ENCODE data around the gene DLGAP4.
A peak's percentile ranks its signal among the peaks of the same experiment; 100 is the strongest.

Gene DLGAP4

DNA sequence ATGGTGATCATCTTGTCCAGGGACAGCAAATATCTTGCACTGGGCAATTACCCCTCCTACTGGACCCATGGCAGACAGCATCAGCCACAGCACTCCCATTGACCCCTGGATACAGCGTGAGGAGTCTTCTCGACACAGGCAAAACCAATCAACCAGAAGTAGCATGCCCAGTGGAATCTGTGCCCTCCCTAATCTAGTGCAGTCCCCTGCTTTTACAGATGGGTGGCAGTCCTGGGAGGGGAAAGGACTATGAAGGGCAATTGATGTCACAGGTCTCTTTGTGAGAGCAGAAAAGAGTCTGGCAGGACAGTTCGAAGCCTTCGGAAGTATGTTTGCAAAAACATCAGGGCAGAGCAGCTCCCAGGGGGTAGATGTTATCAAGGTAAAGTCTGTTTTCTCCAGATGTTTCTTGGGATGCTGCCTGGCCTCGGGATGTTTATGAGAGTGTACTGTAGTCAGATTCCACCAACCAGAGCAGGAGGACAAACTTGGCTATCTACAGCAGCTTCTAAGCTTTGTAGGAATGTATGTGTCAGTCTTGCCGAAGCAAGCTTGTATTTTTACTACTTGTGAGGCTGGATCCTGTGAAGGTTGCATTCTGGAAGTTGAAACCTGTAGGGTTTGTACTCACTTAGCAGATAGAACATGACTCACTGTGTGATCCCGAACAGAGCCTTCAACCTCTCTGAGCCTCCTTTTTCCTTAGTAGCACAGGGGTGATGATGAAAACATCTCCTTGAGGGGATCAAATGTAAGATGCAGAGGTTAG is 172.2 kb downstream of the DLGAP4 start:
- Histone ChIP-seq H4K20me1 (peaks cover 100% of the 10 kb centered on the region), H3K27me3 (no peaks in the 10 kb centered on the region), H3K4me3 (no peak overlapping the region), H3K4me1 (peaks cover 5% of the 10 kb centered on the region), H3K36me3 (peaks cover 71% of the 10 kb centered on the region), H3K9ac (no peak overlapping the region), H3K27ac (no peak overlapping the region), H3K4me2 (no peak overlapping the region), H3K9me3 (no peaks in the 10 kb centered on the region)
- no peak for TF ChIP-seq Cebpa-rat (IDR thresholded peaks at IDR 0.05)

GRCh38 chr20:36479938-36480337 is 173.8 kb downstream of the DLGAP4 start:
- Histone ChIP-seq H3K9ac (no peak overlapping the region), H4K20me1 (peaks cover 100% of the 10 kb centered on the region), H3K4me2 (no peak overlapping the region), H3K4me3 (no peak overlapping the region), H3K9me3 (no peaks in the 10 kb centered on the region), H3K27me3 (no peaks in the 10 kb centered on the region), H3K27ac (no peak overlapping the region), H3K4me1 (peaks cover 17% of the 10 kb centered on the region), H3K36me3 (peaks cover 67% of the 10 kb centered on the region)
- TF ChIP-seq Cebpa-rat (IDR thresholded peaks at IDR 0.05): no peak

DNA sequence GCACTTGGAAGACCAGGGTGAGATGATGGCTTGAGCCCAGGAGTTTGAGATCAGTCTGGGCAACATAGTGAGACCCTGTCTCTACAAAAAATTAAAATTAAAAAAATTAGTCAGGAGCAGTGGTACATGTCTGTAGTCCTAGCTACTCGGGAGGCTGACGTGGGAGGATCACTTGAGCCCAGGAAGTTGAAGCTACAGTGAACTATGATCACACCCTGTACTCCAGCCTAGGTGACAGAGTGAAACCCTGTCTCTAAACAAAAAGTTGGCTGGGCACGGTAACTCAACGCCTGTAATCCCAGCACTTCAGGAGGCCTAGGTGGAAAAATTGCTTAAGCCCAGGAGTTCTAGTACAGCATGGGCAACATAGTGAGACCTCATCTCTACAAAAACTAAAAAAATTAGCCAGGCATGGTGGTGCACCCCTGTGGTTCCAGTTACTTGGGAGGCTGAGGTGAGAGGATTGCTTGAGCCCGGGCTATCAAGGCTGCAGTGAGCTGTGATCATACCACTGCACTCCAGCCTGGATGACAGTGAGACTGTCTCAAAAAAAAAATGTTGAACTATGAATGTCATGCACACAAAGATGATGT is 174.4 kb downstream of the DLGAP4 start:
- Histone ChIP-seq H3K27me3 (no peaks in the 10 kb centered on the region), H3K36me3 (peaks cover 63% of the 10 kb centered on the region), H3K4me2 (no peak overlapping the region), H3K9ac (no peak overlapping the region), H4K20me1 (peaks cover 100% of the 10 kb centered on the region), H3K4me3 (no peak overlapping the region), H3K27ac (no peak overlapping the region), H3K9me3 (no peaks in the 10 kb centered on the region), H3K4me1 (peaks cover 17% of the 10 kb centered on the region)
- TF ChIP-seq Cebpa-rat (IDR thresholded peaks at IDR 0.05): no peak

DNA sequence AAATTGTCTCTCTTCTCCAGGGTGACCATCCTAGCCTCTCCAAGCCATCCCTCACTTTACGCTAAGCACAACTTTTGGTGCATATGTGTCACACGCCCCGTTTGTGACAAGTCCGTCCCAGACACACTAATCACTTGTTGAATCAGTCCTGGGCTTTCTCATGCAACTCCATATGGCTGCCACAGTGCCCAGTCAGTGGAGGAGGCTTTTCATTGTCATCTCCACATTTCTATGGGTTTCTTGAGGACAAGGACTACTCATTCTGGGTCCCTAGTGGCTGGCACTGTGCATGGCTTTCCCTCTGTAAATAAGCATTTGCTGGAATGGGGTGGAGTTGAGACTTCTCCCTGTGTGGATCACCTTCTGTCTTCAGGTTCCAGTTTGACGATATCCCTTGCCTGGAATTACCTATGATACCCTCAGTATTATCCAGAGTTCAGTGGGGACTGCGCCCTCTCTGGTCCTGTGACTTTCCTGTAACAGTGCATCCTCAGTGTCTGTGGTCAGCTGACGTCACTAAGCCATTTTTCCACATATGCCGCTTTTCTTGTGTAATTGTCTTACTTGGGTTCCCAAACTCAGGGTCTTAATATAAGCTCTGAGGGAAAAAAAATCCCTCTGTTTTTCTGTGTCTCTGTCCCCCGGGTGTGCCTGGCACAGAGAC is 175.4 kb downstream of the DLGAP4 start:
- Histone ChIP-seq H4K20me1 (peaks cover 100% of the 10 kb centered on the region), H3K9ac (no peak overlapping the region), H3K27ac (no peak overlapping the region), H3K9me3 (no peaks in the 10 kb centered on the region), H3K4me2 (no peak overlapping the region), H3K4me1 (peaks cover 17% of the 10 kb centered on the region), H3K27me3 (no peaks in the 10 kb centered on the region), H3K36me3 (peaks cover 63% of the 10 kb centered on the region), H3K4me3 (no peak overlapping the region)
- TF ChIP-seq Cebpa-rat (IDR thresholded peaks at IDR 0.05): no peak

DNA sequence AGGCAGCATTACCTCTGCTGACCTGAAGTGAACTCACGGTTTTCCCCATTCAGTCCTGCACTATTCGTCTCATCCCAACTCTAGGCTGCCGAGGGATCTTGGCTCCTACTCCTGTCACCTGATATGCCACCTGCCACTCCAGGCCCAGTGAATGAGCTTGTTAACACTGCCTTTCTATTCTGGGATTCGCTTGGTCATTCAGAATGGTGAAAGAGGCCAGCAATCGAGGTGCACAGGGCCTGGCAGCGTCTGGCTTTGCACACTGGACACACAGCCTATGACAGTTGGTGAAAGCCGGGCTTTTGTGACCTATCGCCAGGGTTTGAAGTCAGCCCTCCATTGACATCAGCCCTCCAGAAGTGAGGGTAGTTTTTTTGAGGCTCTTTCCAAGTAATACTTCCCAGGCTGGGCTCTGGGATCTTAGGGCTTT is 175.9 kb downstream of the DLGAP4 start:
- Histone ChIP-seq H3K9ac (no peak overlapping the region), H3K36me3 (peaks cover 64% of the 10 kb centered on the region), H4K20me1 (peaks cover 100% of the 10 kb centered on the region), H3K4me1 (peaks cover 17% of the 10 kb centered on the region), H3K27ac (no peak overlapping the region), H3K4me2 (no peak overlapping the region), H3K4me3 (no peak overlapping the region), H3K9me3 (no peaks in the 10 kb centered on the region), H3K27me3 (no peaks in the 10 kb centered on the region)
- no peak for TF ChIP-seq Cebpa-rat (IDR thresholded peaks at IDR 0.05)

DNA sequence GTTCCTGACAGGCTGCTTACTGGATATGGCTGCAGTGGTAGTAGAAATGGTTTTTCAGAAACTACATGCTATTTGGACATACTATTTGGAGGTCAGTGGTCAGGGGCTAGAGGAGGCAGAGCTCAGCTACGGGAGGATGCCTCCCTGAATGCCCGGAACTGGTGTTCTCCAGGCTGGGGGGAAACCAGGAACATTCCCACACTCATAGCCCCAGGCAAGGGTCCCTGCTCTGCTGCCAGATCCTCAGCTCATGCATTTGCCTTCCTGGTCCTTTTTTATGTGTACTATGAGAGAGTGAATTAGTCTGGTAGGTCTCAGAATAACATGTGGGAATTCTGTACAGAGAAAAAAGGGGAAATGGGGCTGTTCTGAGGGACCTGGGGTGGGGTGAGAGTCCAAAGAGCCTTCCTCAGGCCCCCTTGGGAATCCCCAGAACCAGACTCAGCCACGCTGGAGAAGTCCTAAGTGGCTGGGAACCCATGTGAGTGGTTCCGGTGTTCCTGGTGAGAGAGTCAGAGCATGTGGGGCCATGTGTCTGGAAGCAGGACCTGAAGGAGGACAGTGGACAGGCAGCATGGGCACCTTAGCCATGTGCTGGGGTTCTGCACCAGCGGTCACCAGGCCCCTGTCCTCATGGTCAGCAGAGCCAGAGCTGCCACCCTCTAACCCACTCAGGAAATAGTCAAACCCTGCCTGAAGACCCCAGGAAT is 177.2 kb downstream of the DLGAP4 start:
- Histone ChIP-seq H3K4me3 (no peak overlapping the region), H4K20me1 (peaks cover 100% of the 10 kb centered on the region), H3K36me3 (peaks cover 61% of the 10 kb centered on the region), H3K4me1 (peaks cover 17% of the 10 kb centered on the region), H3K9ac (peak overlapping the region; percentile 44; the same call in 1 of the 2 replicates), H3K4me2 (0 out of 2 replicates have a peak overlapping the region, but pooled peaks have one; percentile 1), H3K9me3 (no peaks in the 10 kb centered on the region), H3K27ac (peak overlapping the region; percentile 23; the same call in 1 of the 2 replicates), H3K27me3 (no peaks in the 10 kb centered on the region)
- no peak for TF ChIP-seq Cebpa-rat (IDR thresholded peaks at IDR 0.05)

DNA sequence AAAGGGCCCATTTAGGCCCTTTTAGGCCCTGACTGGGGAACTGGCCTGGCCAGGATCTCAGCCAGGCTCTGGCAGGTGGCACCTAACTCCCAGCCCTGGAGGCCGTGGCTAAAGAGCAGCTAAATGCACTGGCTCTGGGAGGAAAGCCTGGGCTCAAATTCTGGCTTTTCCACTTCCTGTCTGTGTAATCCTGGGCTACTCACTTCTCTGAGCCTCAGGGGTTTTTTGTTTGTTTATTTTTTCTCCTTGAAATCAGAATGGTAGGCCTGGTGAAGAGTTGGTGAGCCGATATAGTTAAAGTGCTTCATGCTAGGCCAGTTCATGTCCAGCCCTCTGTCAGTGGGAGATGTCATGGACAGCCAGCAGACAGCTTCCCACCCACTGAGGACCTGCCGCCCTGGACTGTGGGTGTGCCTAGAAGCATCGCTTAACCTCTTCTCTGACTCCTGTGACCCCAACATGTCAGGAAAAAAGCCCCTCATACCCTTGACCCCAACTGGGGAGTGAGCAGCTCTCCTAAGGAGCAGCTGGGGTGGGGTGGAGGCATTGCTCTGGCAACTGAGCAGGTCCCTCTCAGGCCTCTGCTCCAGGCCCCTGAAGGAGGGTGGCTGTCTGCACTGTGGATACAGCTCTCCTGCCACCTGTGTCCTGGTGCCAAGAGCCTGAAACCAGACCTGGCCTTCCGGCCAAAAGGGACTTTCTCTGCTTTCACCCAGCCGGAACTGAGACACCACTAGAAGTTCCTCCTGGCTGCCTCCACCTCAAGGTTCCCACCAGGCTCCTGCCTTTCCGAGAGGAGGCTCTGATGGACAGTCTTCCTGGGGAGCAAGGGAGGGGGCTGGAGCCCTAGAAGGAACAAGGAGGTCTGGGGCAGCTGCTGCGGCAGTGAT is 178.0 kb downstream of the DLGAP4 start:
- Histone ChIP-seq H3K9me3 (no peaks in the 10 kb centered on the region), H3K4me2 (0 out of 2 replicates have a peak overlapping the region, but pooled peaks have one; percentile 1), H3K27ac (peak overlapping the region; percentile 23; the same call in 1 of the 2 replicates), H4K20me1 (peaks cover 100% of the 10 kb centered on the region), H3K4me3 (no peak overlapping the region), H3K4me1 (peaks cover 20% of the 10 kb centered on the region), H3K27me3 (no peaks in the 10 kb centered on the region), H3K36me3 (peaks cover 61% of the 10 kb centered on the region), H3K9ac (peak overlapping the region; percentile 44; the same call in 1 of the 2 replicates)
- no peak for TF ChIP-seq Cebpa-rat (IDR thresholded peaks at IDR 0.05)

DNA sequence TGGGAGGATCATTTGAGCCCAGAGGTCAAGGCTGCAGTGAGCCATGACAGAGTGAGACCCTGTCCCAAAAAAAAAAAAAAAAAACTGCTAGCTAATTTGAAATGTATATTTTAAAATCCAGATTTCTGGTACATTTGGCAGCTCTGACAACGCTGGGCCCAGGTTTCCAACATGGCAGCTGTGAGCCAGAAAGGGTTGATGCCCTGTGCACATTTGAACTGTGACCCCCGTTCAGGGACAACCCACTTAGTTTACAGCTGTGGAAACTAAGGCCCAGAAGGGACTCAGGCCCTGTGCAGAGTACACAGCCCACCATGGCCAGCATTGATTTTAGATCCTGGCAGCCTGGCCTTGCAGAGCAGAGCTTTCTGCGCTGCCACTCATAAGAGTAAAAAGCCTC is 179.1 kb downstream of the DLGAP4 start:
- Histone ChIP-seq H3K27ac (no peak overlapping the region), H3K9ac (no peak overlapping the region), H3K4me1 (peaks cover 31% of the 10 kb centered on the region), H4K20me1 (peaks cover 100% of the 10 kb centered on the region), H3K9me3 (no peaks in the 10 kb centered on the region), H3K27me3 (no peaks in the 10 kb centered on the region), H3K4me2 (no peak overlapping the region), H3K36me3 (peaks cover 61% of the 10 kb centered on the region), H3K4me3 (no peak overlapping the region)
- no peak for TF ChIP-seq Cebpa-rat (IDR thresholded peaks at IDR 0.05)

GRCh38 chr20:36487069-36487468 is 180.9 kb downstream of the DLGAP4 start:
- Histone ChIP-seq H3K4me1 (peaks cover 49% of the 10 kb centered on the region), H3K9ac (no peak overlapping the region), H3K36me3 (peaks cover 49% of the 10 kb centered on the region), H3K27ac (no peak overlapping the region), H3K9me3 (no peaks in the 10 kb centered on the region), H3K4me2 (no peak overlapping the region), H3K4me3 (no peak overlapping the region), H3K27me3 (no peaks in the 10 kb centered on the region), H4K20me1 (peaks cover 100% of the 10 kb centered on the region)
- TF ChIP-seq Cebpa-rat (IDR thresholded peaks at IDR 0.05): no peak
